WTC11 (cell line): ENCODE results near the gene WDR81. TPM values are rescaled to one million over a fixed set of nuclear protein-coding genes. Genes with fewer than 3 reads are reported as not detected.

ENCODE experiments used
- ATAC-seq: fragments of 200-7000 bp; cut with Tn5 transposase; 2 replicates; pipeline ENCODE4 v1.10.0; 2021; ENCODE audit warnings: mild to moderate bottlenecking, moderate library complexity
- CTCF ChIA-PET: fragments of 300-600 bp; sonication (Branson Sonifier 250); formaldehyde crosslinking; loops from one replicate; lab custom pipeline; 2021; ENCODE audit warnings: antibody characterized with exemption; lab: Charles Lee
- POLR2A ChIA-PET: fragments of 350-600 bp; sonication (Branson Sonifier 250); formaldehyde crosslinking; loops from one replicate; lab custom pipeline; 2021; ENCODE audit warnings: antibody characterized with exemption; lab: Charles Lee
- DNase-seq: peaks from one replicate; pipeline ENCODE4 v3.0.0; 2021; ENCODE audit warnings: low spot score
- H3K27ac Mint-ChIP-seq: 2 replicates; pipeline ENCODE4 v1.8.0; 2021; ENCODE audit warnings: mixed read lengths
- H3K27me3 Mint-ChIP-seq: 2 replicates; pipeline ENCODE4 v1.8.0; 2021; ENCODE audit warnings: low read depth, mild to moderate bottlenecking, moderate library complexity, mixed read lengths
- H3K36me3 Mint-ChIP-seq: 2 replicates; pipeline ENCODE4 v1.8.0; 2021; ENCODE audit warnings: mixed read lengths
- H3K4me1 Mint-ChIP-seq: 2 replicates; pipeline ENCODE4 v1.8.0; 2022; ENCODE audit warnings: mixed read lengths
- H3K4me3 Mint-ChIP-seq: 2 replicates; pipeline ENCODE4 v1.8.0; 2021; ENCODE audit warnings: mild to moderate bottlenecking, moderate library complexity, mixed read lengths
- H3K9me3 Mint-ChIP-seq: 2 replicates; pipeline ENCODE4 v1.8.0; 2021; ENCODE audit warnings: mixed read lengths
- ATF1 ChIP-seq: sonication (generic); formaldehyde crosslinking; IDR thresholded peaks from 2 replicates; pipeline ENCODE4 v1.8.1; 2023; ENCODE audit warnings: mild to moderate bottlenecking, moderate library complexity, missing genetic modification reagents
- CDX4 ChIP-seq: fragments of 250-450 bp; sonication (Bioruptor Pico); IDR thresholded peaks from 2 replicates; pipeline ENCODE4 v1.9.0; 2021; ENCODE audit warnings: moderate library complexity, mild to moderate bottlenecking, inconsistent platforms, borderline replicate concordance
- CREB1 ChIP-seq: sonication (generic); formaldehyde crosslinking; IDR thresholded peaks from 2 replicates; pipeline ENCODE4 v1.8.0; 2023; ENCODE audit warnings: mild to moderate bottlenecking, missing genetic modification reagents
- ESRRA ChIP-seq: sonication (generic); formaldehyde crosslinking; IDR thresholded peaks from 2 replicates; pipeline ENCODE4 v1.8.1; 2022; ENCODE audit warnings: mild to moderate bottlenecking, missing genetic modification reagents, borderline replicate concordance
- ETV6 ChIP-seq: sonication (generic); formaldehyde crosslinking; IDR thresholded peaks from 2 replicates; pipeline ENCODE4 v1.8.1; 2022; ENCODE audit warnings: mild to moderate bottlenecking, missing genetic modification reagents
- FOXJ3 ChIP-seq: sonication (generic); formaldehyde crosslinking; IDR thresholded peaks from 2 replicates; pipeline ENCODE4 v1.9.0; 2021; ENCODE audit warnings: missing genetic modification reagents, mild to moderate bottlenecking, borderline replicate concordance
- FOXK1 ChIP-seq: sonication (generic); formaldehyde crosslinking; IDR thresholded peaks from 2 replicates; pipeline ENCODE4 v1.8.0; 2022; ENCODE audit warnings: mild to moderate bottlenecking, moderate library complexity, missing genetic modification reagents
- FOXP4 ChIP-seq: sonication (generic); formaldehyde crosslinking; IDR thresholded peaks from 2 replicates; pipeline ENCODE4 v1.8.0; 2022; ENCODE audit warnings: mild to moderate bottlenecking, missing genetic modification reagents
- GABPB1 ChIP-seq: sonication (generic); formaldehyde crosslinking; IDR thresholded peaks from 2 replicates; pipeline ENCODE4 v1.8.1; 2023; ENCODE audit warnings: mild to moderate bottlenecking, missing genetic modification reagents
- KAT7 ChIP-seq: sonication (generic); formaldehyde crosslinking; IDR thresholded peaks from 2 replicates; pipeline ENCODE4 v1.8.1; 2023; ENCODE audit warnings: missing genetic modification reagents, mild to moderate bottlenecking, borderline replicate concordance
- NR3C1 ChIP-seq: sonication (generic); formaldehyde crosslinking; conservative IDR thresholded peaks from 2 replicates; pipeline ENCODE4 v1.8.1; 2023; ENCODE audit warnings: low read depth, mild to moderate bottlenecking, missing genetic modification reagents
- USF1 ChIP-seq: sonication (generic); formaldehyde crosslinking; IDR thresholded peaks from 2 replicates; pipeline ENCODE4 v1.8.0; 2022; ENCODE audit warnings: mild to moderate bottlenecking, missing genetic modification reagents
- ZBTB21 ChIP-seq: sonication (generic); formaldehyde crosslinking; IDR thresholded peaks from 2 replicates; pipeline ENCODE4 v1.8.1; 2023; ENCODE audit warnings: mild to moderate bottlenecking, missing genetic modification reagents, borderline replicate concordance
- ZNF512 ChIP-seq: sonication (generic); formaldehyde crosslinking; IDR thresholded peaks from 2 replicates; pipeline ENCODE4 v1.8.1; 2022; ENCODE audit warnings: missing genetic modification reagents, borderline replicate concordance
- ZNF671 ChIP-seq: fragments of 250-450 bp; sonication (Bioruptor Pico); IDR thresholded peaks from 2 replicates; pipeline ENCODE4 v1.8.0; 2021; ENCODE audit warnings: mild to moderate bottlenecking
- total RNA-seq: library from RNA; stranded (reverse); gene quantifications from 3 replicates; pipeline ENCODE4 v1.2.3, GENCODE V29; 2021
- TF ChIP-seq, protein P1 (sequence below): fragments of 250-450 bp; sonication (Bioruptor Pico); conservative IDR thresholded peaks from 2 replicates; pipeline ENCODE4 v1.9.0; 2021; ENCODE audit warnings: mild to moderate bottlenecking
- TF ChIP-seq, protein P2 (sequence below): sonication (generic); formaldehyde crosslinking; IDR thresholded peaks from 2 replicates; pipeline ENCODE4 v1.8.1; 2023; ENCODE audit warnings: mild to moderate bottlenecking, moderate library complexity, missing genetic modification reagents
- TF ChIP-seq, protein P3 (sequence below): fragments of 250-450 bp; sonication (Bioruptor Pico); IDR thresholded peaks from 2 replicates; pipeline ENCODE4 v1.9.0; 2021; ENCODE audit warnings: mild to moderate bottlenecking
- TF ChIP-seq, protein P4 (sequence below): sonication (generic); formaldehyde crosslinking; IDR thresholded peaks from 2 replicates; pipeline ENCODE4 v1.8.1; 2022; ENCODE audit warnings: mild to moderate bottlenecking, missing genetic modification reagents, moderate library complexity, borderline replicate concordance

The WDR81 gene
- total RNA-seq, 1 experiment from 2014 or later = 16.4 TPM

GRCh38 chr17:1709403-1709951, 15.0 kb upstream of the WDR81 start:
- Mint-ChIP-seq H3K9me3 (no peaks in the 10 kb centered on the region), H3K36me3 (no peaks in the 10 kb centered on the region), H3K4me3 (peak overlapping the region; percentile 58), H3K27ac (no peak overlapping the region)
- CTCF ChIA-PET = interaction anchor here (0.7 kb wide), 1 partner anchor 40 kb away, joined by 3 read pairs; no protein-coding TSS in a partner anchor
- TF ChIP-seq, protein P1, sequence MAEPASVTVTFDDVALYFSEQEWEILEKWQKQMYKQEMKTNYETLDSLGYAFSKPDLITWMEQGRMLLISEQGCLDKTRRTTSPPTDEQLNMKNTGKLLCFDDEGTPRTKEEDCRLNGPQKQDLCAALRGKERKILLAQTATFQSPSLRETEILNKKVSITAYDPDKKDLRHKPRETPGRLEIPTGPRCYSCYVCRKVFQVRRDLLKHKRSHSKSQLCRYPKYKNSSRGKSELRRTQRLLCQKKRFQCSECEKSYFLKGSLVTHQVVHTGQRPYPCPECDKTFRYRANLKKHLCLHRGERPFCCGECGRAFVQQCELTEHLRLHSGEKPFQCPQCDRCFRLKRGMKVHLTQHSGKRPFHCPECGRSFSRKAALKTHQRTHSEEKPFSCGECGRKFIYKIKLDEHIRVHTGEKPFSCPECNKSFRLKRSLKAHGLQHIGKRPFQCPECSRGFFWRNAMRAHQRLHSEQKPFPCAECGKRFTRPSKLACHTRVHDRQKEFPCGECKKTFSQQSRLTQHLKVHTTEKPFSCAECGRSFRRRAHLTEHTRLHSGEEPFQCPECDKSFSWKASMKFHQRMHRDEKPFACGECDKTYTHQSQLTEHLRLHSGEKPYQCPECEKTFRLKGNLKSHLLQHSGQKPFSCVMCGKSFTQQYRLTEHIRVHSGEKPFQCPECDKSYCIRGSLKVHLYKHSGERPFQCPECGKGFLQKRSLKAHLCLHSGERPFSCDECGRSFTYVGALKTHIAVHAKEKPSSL = no peak
- TF ChIP-seq KAT7 (CRISPR knock-in tag) (no peak), ZNF671 (CRISPR knock-in tag) (no peak), CDX4 (no peak)
- TF ChIP-seq, protein P2, sequence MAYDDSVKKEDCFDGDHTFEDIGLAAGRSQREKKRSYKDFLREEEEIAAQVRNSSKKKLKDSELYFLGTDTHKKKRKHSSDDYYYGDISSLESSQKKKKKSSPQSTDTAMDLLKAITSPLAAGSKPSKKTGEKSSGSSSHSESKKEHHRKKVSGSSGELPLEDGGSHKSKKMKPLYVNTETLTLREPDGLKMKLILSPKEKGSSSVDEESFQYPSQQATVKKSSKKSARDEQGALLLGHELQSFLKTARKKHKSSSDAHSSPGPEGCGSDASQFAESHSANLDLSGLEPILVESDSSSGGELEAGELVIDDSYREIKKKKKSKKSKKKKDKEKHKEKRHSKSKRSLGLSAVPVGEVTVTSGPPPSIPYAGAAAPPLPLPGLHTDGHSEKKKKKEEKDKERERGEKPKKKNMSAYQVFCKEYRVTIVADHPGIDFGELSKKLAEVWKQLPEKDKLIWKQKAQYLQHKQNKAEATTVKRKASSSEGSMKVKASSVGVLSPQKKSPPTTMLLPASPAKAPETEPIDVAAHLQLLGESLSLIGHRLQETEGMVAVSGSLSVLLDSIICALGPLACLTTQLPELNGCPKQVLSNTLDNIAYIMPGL = no peak
- TF ChIP-seq, all 79 proteins: peak for 0
- peaks cover 12% of the 10 kb centered on the region for H3K27me3 Mint-ChIP-seq
- peaks cover 12% of the 10 kb centered on the region for H3K4me1 Mint-ChIP-seq
- ATAC-seq = no peak
- DNase-seq = no peak
- POLR2A ChIA-PET = interaction anchor here (1.3 kb wide), 1 partner anchor 8 kb away, joined by 5 read pairs; no protein-coding TSS in a partner anchor

GRCh38 chr17:1709971-1710806, 14.3 kb upstream of the WDR81 start, which contains the start of gene TLCD2:
Gene TLCD2, minus strand, starts transcription at chr17:1710377. Its CDS starts 135 bp downstream, at chr17:1710242.
- POLR2A ChIA-PET = interaction anchor here (1.3 kb wide), 1 partner anchor 7 kb away, joined by 5 read pairs; no protein-coding TSS in a partner anchor
- CTCF ChIA-PET = interaction anchor here (0.8 to 1.8 kb wide), 3 partner anchors 11 to 41 kb away, joined by 3 to 9 read pairs (median 4); partner anchors contain the start of gene WDR81
- H3K36me3 Mint-ChIP-seq = no peaks in the 10 kb centered on the region
- H3K4me1 Mint-ChIP-seq = peaks cover 15% of the 10 kb centered on the region
- DNase-seq = peak; percentile 73
- peaks cover 12% of the 10 kb centered on the region for H3K27me3 Mint-ChIP-seq
- H3K9me3 Mint-ChIP-seq = no peaks in the 10 kb centered on the region
- ATAC-seq = peak; percentile 9
- peak within 1 kb of the TSS; percentile 82 for H3K4me3 Mint-ChIP-seq
- no peak within 1 kb of the TSS for H3K27ac Mint-ChIP-seq
- TF ChIP-seq FOXK1 (CRISPR knock-in tag) = no peak
- no peak for TF ChIP-seq ESRRA (CRISPR knock-in tag)
- TF ChIP-seq, protein P3, sequence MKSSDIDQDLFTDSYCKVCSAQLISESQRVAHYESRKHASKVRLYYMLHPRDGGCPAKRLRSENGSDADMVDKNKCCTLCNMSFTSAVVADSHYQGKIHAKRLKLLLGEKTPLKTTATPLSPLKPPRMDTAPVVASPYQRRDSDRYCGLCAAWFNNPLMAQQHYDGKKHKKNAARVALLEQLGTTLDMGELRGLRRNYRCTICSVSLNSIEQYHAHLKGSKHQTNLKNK = no peak
- TF ChIP-seq ZBTB21 (CRISPR knock-in tag) = no peak
- TF ChIP-seq NR3C1 (CRISPR knock-in tag) = no peak
- TF ChIP-seq CREB1 (CRISPR knock-in tag) = no peak
- no peak for TF ChIP-seq FOXJ3 (CRISPR knock-in tag)
- TF ChIP-seq USF1 (CRISPR knock-in tag) = peak; percentile 26; the same call in 1 of the 2 replicates
- 0 out of 2 replicates have a peak, but pooled peaks have one; percentile 57 for TF ChIP-seq ATF1 (CRISPR knock-in tag)
- 0 out of 2 replicates have a peak, but pooled peaks have one; percentile 63 for TF ChIP-seq GABPB1 (CRISPR knock-in tag)
- no peak for TF ChIP-seq ZNF512
- TF ChIP-seq, protein P4, sequence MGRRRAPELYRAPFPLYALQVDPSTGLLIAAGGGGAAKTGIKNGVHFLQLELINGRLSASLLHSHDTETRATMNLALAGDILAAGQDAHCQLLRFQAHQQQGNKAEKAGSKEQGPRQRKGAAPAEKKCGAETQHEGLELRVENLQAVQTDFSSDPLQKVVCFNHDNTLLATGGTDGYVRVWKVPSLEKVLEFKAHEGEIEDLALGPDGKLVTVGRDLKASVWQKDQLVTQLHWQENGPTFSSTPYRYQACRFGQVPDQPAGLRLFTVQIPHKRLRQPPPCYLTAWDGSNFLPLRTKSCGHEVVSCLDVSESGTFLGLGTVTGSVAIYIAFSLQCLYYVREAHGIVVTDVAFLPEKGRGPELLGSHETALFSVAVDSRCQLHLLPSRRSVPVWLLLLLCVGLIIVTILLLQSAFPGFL (CRISPR knock-in tag) = no peak
- TF ChIP-seq FOXP4 (CRISPR knock-in tag) = no peak
- TF ChIP-seq ETV6 (CRISPR knock-in tag) = 0 out of 2 replicates have a peak, but pooled peaks have one; percentile 25
